M059J (cell line): Measurements from ENCODE around the gene NEFH. TPM values are rescaled to one million over a fixed set of nuclear protein-coding genes. Genes with fewer than 3 reads are reported as not detected.
"Not testable (repeated sequence)": the region's sequence is repeated elsewhere in the genome, so short reads cannot be mapped to it uniquely, and the experiment has no call there.

Experiments used
- DNase-seq: peaks from one replicate; pipeline ENCODE4 v3.0.0-alpha.2; 2012; ENCODE audit warnings: low read depth
- total RNA-seq: library from RNA; depleted of rRNA; stranded (reverse); fragments of >200 nt; shearing (Covaris generic); gene quantifications from 2 replicates; pipeline ENCODE4 v1.2.3, GENCODE V29; 2014; rRNA removed

Gene NEFH
- total RNA-seq, result not detected in 2 replicates

DNA sequence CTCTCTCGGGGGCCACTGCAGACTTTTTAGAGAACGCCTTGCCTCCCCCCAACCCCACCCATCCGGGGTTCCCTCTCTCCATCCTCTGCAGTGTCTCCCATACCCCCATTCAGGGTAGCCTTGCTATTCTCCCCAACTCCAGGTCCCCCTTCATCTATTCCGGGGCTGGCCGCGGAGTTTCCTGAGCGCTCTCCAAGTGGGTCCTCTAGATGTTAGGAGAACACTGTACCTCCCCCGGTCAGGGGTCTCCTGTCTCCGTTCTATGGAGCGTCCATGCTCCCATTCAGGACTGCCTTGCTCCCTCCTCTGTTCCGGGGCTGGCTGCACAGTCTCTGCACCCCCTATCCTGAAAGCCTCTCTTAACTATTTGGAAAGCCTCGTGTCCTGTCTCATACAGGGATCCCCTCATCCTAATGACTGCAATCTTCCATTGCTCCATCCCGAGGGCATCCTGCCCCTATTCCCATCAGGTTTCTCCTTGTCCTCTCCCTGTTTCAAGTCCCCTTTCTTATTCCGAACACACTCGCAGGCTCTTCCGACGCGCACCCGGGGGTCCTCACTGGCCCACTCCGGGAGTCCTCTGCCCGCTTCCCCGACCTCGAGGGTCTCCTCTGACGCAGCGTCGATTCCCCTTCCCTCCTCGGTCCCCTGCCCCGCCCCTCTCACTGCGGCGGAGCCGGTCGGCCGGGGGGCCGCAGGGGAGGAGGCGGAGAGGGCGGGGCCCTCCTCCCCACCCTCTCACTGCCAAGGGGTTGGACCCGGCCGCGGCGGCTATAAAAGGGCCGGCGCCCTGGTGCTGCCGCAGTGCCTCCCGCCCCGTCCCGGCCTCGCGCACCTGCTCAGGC is at the start of gene NEFH:
NEFH (plus strand) TSS at position 802 of the 845 bp plus-strand sequence. CDS start 45 bp downstream, outside the sequence.
- no peak for DNase-seq

- DNase-seq, result no peak
Observed at GRCh38 chr22:29431986-29432385, 48.0 kb upstream of the NEFH start.

- DNase-seq, result no peak
Observed at GRCh38 chr22:29433856-29434255, 46.2 kb upstream of the NEFH start.

GRCh38 chr22:29434288-29434687 is 45.7 kb upstream of the NEFH start:
- no peak for DNase-seq

- no peak for DNase-seq
Observed at GRCh38 chr22:29435236-29436136, 44.5 kb upstream of the NEFH start.

- DNase-seq, result not testable (repeated sequence)
Observed at GRCh38 chr22:29438283-29438682, 41.7 kb upstream of the NEFH start, which contains the start of gene RFPL1. Gene RFPL1, plus strand, starts transcription at chr22:29438583.

DNA sequence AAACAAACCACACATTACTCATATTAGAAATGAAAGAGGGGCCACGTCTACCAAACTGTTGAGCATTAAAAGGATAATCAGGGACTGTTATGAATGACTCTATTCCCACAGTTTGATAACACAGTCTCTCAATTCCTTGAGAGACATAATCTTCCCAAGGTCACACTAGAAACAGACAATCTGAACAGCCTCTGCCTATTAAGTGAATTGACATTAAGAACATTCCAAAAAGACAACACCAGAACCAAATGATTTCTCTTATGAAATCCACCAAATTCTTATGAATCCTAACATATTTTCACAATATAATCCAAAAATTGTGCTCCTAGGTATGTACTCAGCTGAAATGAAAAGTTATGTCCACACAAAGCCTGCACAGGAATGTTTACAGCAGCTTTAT is 37.0 kb upstream of the NEFH start:
- no peak for DNase-seq

- DNase-seq, result no peak
Observed at GRCh38 chr22:29443452-29443851, 36.6 kb upstream of the NEFH start.

DNA sequence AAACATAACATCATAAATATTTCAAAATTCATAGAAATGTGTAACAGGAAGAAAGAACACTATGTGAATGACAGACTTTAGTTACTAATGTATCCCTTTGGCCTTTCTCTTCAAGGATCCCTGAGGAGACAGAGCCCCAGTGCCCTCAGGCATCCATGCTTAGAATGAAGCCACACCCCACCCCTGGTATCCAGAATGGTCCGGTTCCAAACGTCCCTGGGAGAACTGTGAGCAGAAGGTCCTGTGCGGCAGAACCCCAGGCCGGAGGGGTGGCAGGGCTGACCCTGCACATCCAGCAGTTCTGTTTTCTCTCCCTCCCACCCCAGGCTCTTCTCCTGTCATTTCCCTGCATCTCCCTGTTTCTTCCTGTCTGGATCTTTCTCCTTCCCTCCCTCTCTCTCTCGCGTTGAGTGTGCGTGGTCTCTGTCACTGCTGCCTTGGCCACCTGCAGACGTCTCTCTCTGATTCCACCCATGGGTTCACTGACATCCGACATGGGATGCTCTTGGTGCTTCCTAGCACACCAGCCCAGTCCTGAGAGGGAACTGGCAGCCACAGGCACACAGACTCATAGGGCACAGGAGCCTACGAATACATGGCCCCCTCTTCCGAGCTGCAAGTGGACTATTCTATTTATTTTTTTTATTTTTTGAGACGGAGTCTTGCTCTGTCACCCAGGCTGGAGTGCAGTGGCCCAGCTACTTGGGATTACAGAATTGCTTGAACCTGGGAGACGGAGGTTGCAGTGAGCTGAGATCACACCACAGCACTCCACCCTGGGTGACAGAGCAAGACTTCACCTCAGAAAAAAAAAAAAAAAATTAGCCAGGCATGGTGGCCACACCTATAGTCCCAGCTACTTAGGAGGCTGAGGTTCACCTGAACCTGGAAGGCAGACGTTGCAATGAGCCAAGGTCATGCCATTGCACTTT is 35.9 kb upstream of the NEFH start:
- peak; percentile 6 for DNase-seq

DNA sequence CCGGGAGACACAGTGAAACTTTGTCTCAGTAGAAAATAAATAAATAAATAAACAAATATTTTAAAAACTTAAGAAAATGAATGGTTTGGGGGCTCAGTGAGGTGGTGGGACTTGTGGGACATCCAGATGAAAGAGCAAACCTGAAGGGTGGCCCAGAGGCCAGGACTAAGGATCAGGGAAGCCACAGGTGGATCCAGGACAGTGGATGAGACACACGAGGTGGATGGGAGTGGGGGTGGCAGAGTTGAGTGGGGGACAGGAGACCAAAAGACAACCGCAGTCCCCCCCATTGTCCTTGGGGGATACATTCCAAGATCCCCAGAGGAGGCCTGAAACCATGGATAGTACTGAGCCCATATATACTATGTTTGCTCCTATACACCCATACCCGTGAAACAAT is 34.5 kb upstream of the NEFH start:
- DNase-seq, result no peak

- no peak for DNase-seq
Observed at GRCh38 chr22:29447906-29448305, 32.1 kb upstream of the NEFH start.

DNA sequence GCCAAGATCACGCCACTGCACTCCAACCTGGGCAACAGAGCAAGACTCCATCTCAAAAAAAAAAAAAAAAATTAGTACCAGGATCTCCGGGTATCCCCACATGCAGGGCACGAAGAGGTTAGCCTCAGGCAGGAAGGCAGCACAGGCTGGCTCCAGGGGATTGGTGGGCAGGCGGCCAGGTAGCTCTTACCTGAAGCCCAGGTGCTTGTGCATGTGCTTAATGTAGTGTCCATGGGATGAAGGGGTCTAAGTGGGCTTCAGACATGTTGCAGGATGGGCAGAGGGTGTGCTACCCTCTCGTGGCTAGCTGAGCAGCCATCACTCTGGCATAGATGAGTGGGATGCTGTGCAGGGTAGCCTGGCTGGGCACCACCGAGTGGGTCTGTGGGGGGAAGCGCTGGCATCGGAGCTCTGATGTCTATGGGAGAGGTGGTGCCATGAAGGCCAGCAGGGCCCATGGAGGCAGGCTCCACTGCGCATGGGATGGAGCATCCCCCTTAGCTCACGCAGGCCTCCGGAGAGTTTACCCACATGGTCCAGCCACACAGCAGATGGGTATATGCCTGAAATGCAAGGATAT is 30.6 kb upstream of the NEFH start:
- DNase-seq, result no peak

DNA sequence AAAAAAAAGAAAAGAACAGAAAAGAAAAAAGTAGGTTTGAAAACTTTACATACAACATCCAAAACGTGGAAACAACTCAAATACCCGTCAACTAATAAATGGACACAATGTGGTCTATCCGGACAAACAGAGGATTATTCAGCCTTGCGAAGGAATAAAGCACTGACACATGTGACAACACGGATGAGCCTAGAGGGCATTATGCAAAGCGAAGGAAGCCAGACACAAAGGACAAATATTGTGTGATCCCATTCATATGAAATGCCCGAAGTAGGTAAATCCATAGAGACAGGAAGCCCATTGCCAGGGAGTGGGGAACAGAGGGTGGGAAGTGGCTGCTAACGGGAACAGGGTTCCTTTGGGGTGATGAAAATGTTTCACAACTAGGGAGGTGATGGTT is 29.8 kb upstream of the NEFH start:
- DNase-seq, result no peak

DNA sequence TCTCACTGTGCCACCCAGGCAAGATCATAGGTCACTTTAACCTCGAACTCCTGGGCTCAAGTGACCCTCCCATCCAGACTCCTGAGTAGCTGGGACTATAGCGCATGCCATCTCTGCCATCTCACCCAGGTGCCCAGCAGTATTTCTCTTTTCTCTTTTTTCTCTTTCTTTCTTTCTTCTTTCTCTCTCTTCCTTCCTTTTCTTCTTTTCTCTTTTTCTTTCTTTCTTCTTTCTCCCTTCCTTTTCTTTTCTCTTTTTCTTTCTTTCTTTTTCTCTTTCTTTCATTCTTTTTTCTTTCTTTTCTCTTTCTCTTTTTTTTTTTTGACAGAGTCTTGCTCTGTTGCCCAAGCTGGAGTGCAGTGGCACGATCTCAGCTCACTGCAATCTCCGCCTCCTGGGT is 28.2 kb upstream of the NEFH start:
- no peak for DNase-seq

DNA sequence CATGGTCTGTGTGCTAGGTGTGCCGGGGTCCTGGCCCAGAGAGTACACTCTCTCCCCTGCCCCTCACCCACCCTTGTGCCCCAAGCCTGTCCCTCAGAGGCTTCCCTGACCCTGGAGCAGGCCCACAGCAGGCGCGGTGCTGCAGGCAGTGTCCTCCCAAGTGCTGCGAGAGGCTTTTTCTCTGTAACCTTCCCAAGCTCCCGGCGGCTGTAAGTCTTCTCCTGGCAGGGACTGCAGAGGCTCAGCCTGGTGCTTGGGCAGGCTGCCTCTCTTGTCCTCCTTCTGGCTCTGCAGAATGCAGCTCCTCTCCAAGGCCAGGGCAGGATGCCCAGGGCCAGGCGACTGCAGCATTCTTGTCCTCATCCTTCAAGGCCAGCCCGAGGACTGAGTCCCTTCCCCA is 25.7 kb upstream of the NEFH start:
- DNase-seq, result no peak

DNA sequence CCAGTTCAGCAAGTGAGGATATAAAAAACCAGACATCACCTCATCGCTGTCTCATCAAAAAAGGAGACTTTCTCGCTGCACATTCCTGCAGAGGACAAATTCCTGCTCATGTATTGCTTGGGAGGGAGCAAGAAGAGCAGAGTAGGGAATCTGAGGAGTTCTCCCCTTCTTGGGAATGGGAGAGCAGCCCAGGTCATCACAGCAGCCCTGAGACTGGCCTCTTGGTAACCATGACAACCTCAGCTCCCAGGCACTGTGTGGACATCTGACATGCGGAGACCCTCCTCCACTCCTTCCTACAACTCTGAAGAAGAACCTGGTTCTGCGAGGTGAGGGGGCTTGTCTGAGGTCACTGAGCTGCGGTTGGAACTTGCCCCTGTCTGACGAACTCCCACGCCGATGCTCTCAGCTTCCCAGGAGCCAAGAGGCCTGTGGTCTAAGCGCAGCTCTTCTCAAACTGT is 23.8 kb upstream of the NEFH start:
- no peak for DNase-seq

GRCh38 chr22:29457730-29458129 is 22.3 kb upstream of the NEFH start:
- peak; percentile 58 for DNase-seq

- no peak for DNase-seq
Observed at GRCh38 chr22:29458551-29458950, 21.5 kb upstream of the NEFH start.

DNA sequence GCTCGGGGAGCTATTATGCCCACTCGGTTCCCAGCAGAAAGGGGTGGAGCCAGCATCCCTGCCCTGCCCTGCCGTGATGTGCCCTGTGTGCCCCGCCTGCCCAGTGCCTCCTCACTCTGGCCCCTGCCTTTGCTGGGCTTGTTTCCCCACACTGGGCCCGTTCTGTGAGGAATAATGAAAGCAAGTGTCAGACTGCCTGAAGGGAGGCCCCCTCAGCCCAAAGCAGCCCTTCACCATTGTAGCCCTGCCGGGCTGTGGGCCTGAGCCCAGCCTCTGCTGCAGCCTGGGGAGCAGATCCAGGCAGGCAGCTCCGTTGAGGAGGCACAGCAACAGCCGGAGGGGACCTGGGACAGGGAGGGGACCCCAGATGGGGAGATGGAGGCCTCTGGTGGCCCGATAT is 20.2 kb upstream of the NEFH start:
- no peak for DNase-seq

- no peak for DNase-seq
Observed at GRCh38 chr22:29461263-29461662, 18.8 kb upstream of the NEFH start.

GRCh38 chr22:29463629-29464028 is 16.4 kb upstream of the NEFH start:
- DNase-seq, result no peak
